Epithelial cell of proximal tubule (primary cell): ENCODE measurements around the gene RABGAP1. TPM values are rescaled to one million over a fixed set of nuclear protein-coding genes. Genes with fewer than 3 reads are reported as not detected.

Experiments
- DNase-seq: peaks from one replicate; pipeline ENCODE4 v3.0.0-alpha.2; 2011; ENCODE audit warnings: low read depth
- H3K4me3 ChIP-seq: 2 replicates; pipeline ENCODE4 v1.5.1; 2011; ENCODE audit warnings: low read depth, mild to moderate bottlenecking, low read length
- CTCF ChIP-seq: conservative IDR thresholded peaks from 2 replicates; pipeline ENCODE4 v1.5.1; 2012; ENCODE audit warnings: low read depth, mild to moderate bottlenecking, low read length
- total RNA-seq: library from RNA; depleted of rRNA; stranded (reverse); fragments of >200 nt; gene quantifications from 2 replicates; pipeline ENCODE4 v1.2.3, GENCODE V29; 2015

Gene RABGAP1
- total RNA-seq, 1 donor from 2014 or later, result 13.1 TPM

GRCh38 chr9:123111427-123112014 is 170.7 kb downstream of the RABGAP1 start:
- DNase-seq, result no peak
- H3K4me3 ChIP-seq, result no peak overlapping the region
- TF ChIP-seq CTCF, result no peak

GRCh38 chr9:123112015-123112975 is 171.5 kb downstream of the RABGAP1 start:
- H3K4me3 ChIP-seq, result no peak overlapping the region
- no peak for DNase-seq
- TF ChIP-seq CTCF, result no peak

GRCh38 chr9:123113185-123113584 is 172.4 kb downstream of the RABGAP1 start:
- no peak for DNase-seq
- H3K4me3 ChIP-seq, result no peak overlapping the region

GRCh38 chr9:123115146-123115913 is 174.5 kb downstream of the RABGAP1 start:
- TF ChIP-seq CTCF, result no peak

More at GRCh38 chr9:123113185-123113584, 172.4 kb downstream of the RABGAP1 start:
- no peak for TF ChIP-seq CTCF

GRCh38 chr9:123116036-123116435 is 175.2 kb downstream of the RABGAP1 start:
- H3K4me3 ChIP-seq, result no peak overlapping the region
- no peak for TF ChIP-seq CTCF
- DNase-seq, result no peak

More at GRCh38 chr9:123115146-123115913, 174.5 kb downstream of the RABGAP1 start:
- DNase-seq, result no peak
- H3K4me3 ChIP-seq, result no peak overlapping the region

- no peak overlapping the region for H3K4me3 ChIP-seq
- TF ChIP-seq CTCF, result no peak
- no peak for DNase-seq
Observed at GRCh38 chr9:123119566-123119965, 178.7 kb downstream of the RABGAP1 start.
